Retinal pigment epithelial cell (primary cell): Measurements from ENCODE around the gene PATJ.

Experiments
- DNase-seq: peaks from one replicate; pipeline ENCODE4 v3.0.0-alpha.2; 2010; ENCODE audit warnings: low read depth
- H3K4me3 ChIP-seq: 2 replicates; pipeline ENCODE4 v1.5.1; 2011; ENCODE audit warnings: mild to moderate bottlenecking, low read length, control low read depth, moderate library complexity
- CTCF ChIP-seq: conservative IDR thresholded peaks from 2 replicates; pipeline ENCODE4 v1.5.1; 2011; ENCODE audit warnings: low read depth, low read length, control low read depth, inconsistent platforms

PATJ gene

GRCh38 chr1:61925591-61926298 lies 183.5 kb downstream of the PATJ start:
- H3K4me3 ChIP-seq, result no peak overlapping the region
- TF ChIP-seq CTCF, result no peak
- DNase-seq, result no peak

- no peak overlapping the region for H3K4me3 ChIP-seq
- TF ChIP-seq CTCF, result no peak
These were observed 184.3 kb downstream of the PATJ start for GRCh38 chr1:61926597-61926996.

GRCh38 chr1:61930116-61930645 lies 187.9 kb downstream of the PATJ start:
- TF ChIP-seq CTCF, result no peak
- no peak overlapping the region for H3K4me3 ChIP-seq
- DNase-seq, result no peak

More at GRCh38 chr1:61926597-61926996, 184.3 kb downstream of the PATJ start:
- DNase-seq, result no peak

GRCh38 chr1:61931587-61932279 lies 189.5 kb downstream of the PATJ start:
- no peak overlapping the region for H3K4me3 ChIP-seq
- no peak for DNase-seq
- TF ChIP-seq CTCF, result no peak

- no peak for TF ChIP-seq CTCF
- no peak for DNase-seq
- no peak overlapping the region for H3K4me3 ChIP-seq
These were observed 193.2 kb downstream of the PATJ start for GRCh38 chr1:61935516-61935915.

GRCh38 chr1:61936839-61937238 lies 194.6 kb downstream of the PATJ start:
- TF ChIP-seq CTCF, result no peak
- no peak for DNase-seq
- no peak overlapping the region for H3K4me3 ChIP-seq
